Ovary (tissue), 3 donors: ENCODE results near the gene STRADB.

ENCODE experiments used
- EP300 ChIP-seq: sonication (generic); formaldehyde crosslinking; IDR thresholded peaks from one replicate; pipeline ENCODE4 v1.6.1; 2017; ENCODE audit warnings: antibody characterized with exemption
- POLR2A ChIP-seq: fragments of 450-650 bp; IDR thresholded peaks from one replicate; pipeline ENCODE4 v1.6.1; 2017; ENCODE audit warnings: antibody characterized with exemption, mild to moderate bottlenecking, moderate library complexity
- TF ChIP-seq, protein P1 (sequence below), 3 donors: fragments of 450-650 bp in 2 of 3; fragments of 200-600 bp in 1 of 3; IDR thresholded peaks; one replicate each; pipeline versions ENCODE4 v1.5.1 to v1.8.0; 2016 to 2022; ENCODE audit warnings: antibody characterized with exemption in 3 of 3, mild to moderate bottlenecking in 1 of 3
- donor health status: DM: no; HTN: no; CAD: no.

- TF ChIP-seq POLR2A (no peak), EP300 (no peak)
- TF ChIP-seq, protein P1, sequence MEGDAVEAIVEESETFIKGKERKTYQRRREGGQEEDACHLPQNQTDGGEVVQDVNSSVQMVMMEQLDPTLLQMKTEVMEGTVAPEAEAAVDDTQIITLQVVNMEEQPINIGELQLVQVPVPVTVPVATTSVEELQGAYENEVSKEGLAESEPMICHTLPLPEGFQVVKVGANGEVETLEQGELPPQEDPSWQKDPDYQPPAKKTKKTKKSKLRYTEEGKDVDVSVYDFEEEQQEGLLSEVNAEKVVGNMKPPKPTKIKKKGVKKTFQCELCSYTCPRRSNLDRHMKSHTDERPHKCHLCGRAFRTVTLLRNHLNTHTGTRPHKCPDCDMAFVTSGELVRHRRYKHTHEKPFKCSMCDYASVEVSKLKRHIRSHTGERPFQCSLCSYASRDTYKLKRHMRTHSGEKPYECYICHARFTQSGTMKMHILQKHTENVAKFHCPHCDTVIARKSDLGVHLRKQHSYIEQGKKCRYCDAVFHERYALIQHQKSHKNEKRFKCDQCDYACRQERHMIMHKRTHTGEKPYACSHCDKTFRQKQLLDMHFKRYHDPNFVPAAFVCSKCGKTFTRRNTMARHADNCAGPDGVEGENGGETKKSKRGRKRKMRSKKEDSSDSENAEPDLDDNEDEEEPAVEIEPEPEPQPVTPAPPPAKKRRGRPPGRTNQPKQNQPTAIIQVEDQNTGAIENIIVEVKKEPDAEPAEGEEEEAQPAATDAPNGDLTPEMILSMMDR (IDR thresholded peaks at IDR 0.05): no peak
Observed at GRCh38 chr2:201465524-201465971, 14.0 kb downstream of the STRADB start.
